ENCODE data around the gene C17orf67.
"Not testable (repeated sequence)": the region's sequence is repeated elsewhere in the genome, so short reads cannot be mapped to it uniquely, and the experiment has no call there.

C17orf67 gene

GRCh38 chr17:56761387-56761786 lies 72.3 kb downstream of the C17orf67 start:
- no peak overlapping the region for H2AFZ ChIP-seq (ENCODE audit: low read depth, low read length, severe bottlenecking)
- no peak overlapping the region for H3K27ac ChIP-seq (ENCODE audit: low read depth, low read length)
- no peaks in the 10 kb centered on the region for H3K9me2 ChIP-seq (replicated peaks; ENCODE audit: insufficient read depth, low read length)
- H3F3A ChIP-seq (ENCODE audit: insufficient read depth) = no peaks in the 10 kb centered on the region
- H3K36me3 ChIP-seq (ENCODE audit: low read length) = no peaks in the 10 kb centered on the region
- no peak overlapping the region for H3K4me2 ChIP-seq (ENCODE audit: low read depth, low read length, poor library complexity, severe bottlenecking)
- no peak overlapping the region for H3K9ac ChIP-seq (ENCODE audit: low read length)
- TF ChIP-seq EZH2phosphoT487 (conservative IDR thresholded peaks at IDR 0.05; ENCODE audit: low read length) (no peak), CTCF (IDR thresholded peaks at IDR 0.05; ENCODE audit: insufficient read depth, low read length, poor library complexity, severe bottlenecking) (no peak)
- H4K20me1 ChIP-seq (ENCODE audit: low read depth, low read length) = no peaks in the 10 kb centered on the region
- H3K27me3 ChIP-seq (ENCODE audit: low read length) = no peaks in the 10 kb centered on the region
- no peaks in the 10 kb centered on the region for H3K9me3 ChIP-seq (ENCODE audit: insufficient read depth, low read length)
- no peak overlapping the region for H3K4me3 ChIP-seq (ENCODE audit: insufficient read depth, low read length, poor library complexity, severe bottlenecking)
- no peaks in the 10 kb centered on the region for H3K79me2 ChIP-seq (ENCODE audit: insufficient read depth, low read length)

- H3K27ac ChIP-seq (ENCODE audit: low read depth, low read length); H3K27me3 ChIP-seq (ENCODE audit: low read length); H3K79me2 ChIP-seq (ENCODE audit: insufficient read depth, low read length); H3K36me3 ChIP-seq (ENCODE audit: low read length); H3K9me2 ChIP-seq (replicated peaks; ENCODE audit: insufficient read depth, low read length); H3K4me2 ChIP-seq (ENCODE audit: low read depth, low read length, poor library complexity, severe bottlenecking); H3F3A ChIP-seq (ENCODE audit: insufficient read depth); H3K4me3 ChIP-seq (ENCODE audit: insufficient read depth, low read length, poor library complexity, severe bottlenecking); H3K9me3 ChIP-seq (ENCODE audit: insufficient read depth, low read length); H4K20me1 ChIP-seq (ENCODE audit: low read depth, low read length); H2AFZ ChIP-seq (ENCODE audit: low read depth, low read length, severe bottlenecking); H3K9ac ChIP-seq (ENCODE audit: low read length): not testable (repeated sequence)
Measured at GRCh38 chr17:56757611-56758010, 76.1 kb downstream of the C17orf67 start.

GRCh38 chr17:56756536-56756935 lies 77.2 kb downstream of the C17orf67 start:
- TF ChIP-seq CTCF (IDR thresholded peaks at IDR 0.05; ENCODE audit: insufficient read depth, low read length, poor library complexity, severe bottlenecking) (no peak), EZH2phosphoT487 (conservative IDR thresholded peaks at IDR 0.05; ENCODE audit: low read length) (no peak)
- no peaks in the 10 kb centered on the region for H3K79me2 ChIP-seq (ENCODE audit: insufficient read depth, low read length)
- H3K27me3 ChIP-seq (ENCODE audit: low read length) = no peaks in the 10 kb centered on the region
- no peak overlapping the region for H3K4me2 ChIP-seq (ENCODE audit: low read depth, low read length, poor library complexity, severe bottlenecking)
- no peak overlapping the region for H3K4me3 ChIP-seq (ENCODE audit: insufficient read depth, low read length, poor library complexity, severe bottlenecking)
- no peaks in the 10 kb centered on the region for H3K9me3 ChIP-seq (ENCODE audit: insufficient read depth, low read length)
- no peaks in the 10 kb centered on the region for H3K9me2 ChIP-seq (replicated peaks; ENCODE audit: insufficient read depth, low read length)
- H3K27ac ChIP-seq (ENCODE audit: low read depth, low read length) = no peak overlapping the region
- H3F3A ChIP-seq (ENCODE audit: insufficient read depth) = no peaks in the 10 kb centered on the region
- no peak overlapping the region for H2AFZ ChIP-seq (ENCODE audit: low read depth, low read length, severe bottlenecking)
- H3K36me3 ChIP-seq (ENCODE audit: low read length) = no peaks in the 10 kb centered on the region
- no peak overlapping the region for H3K9ac ChIP-seq (ENCODE audit: low read length)
- H4K20me1 ChIP-seq (ENCODE audit: low read depth, low read length) = no peaks in the 10 kb centered on the region

- no peaks in the 10 kb centered on the region for H3K36me3 ChIP-seq (ENCODE audit: low read length)
- no peaks in the 10 kb centered on the region for H4K20me1 ChIP-seq (ENCODE audit: low read depth, low read length)
- no peaks in the 10 kb centered on the region for H3K9me2 ChIP-seq (replicated peaks; ENCODE audit: insufficient read depth, low read length)
- H3K4me2 ChIP-seq (ENCODE audit: low read depth, low read length, poor library complexity, severe bottlenecking) = no peak overlapping the region
- no peak overlapping the region for H2AFZ ChIP-seq (ENCODE audit: low read depth, low read length, severe bottlenecking)
- H3F3A ChIP-seq (ENCODE audit: insufficient read depth) = no peaks in the 10 kb centered on the region
- no peak overlapping the region for H3K9ac ChIP-seq (ENCODE audit: low read length)
- no peak for TF ChIP-seq CTCF (IDR thresholded peaks at IDR 0.05; ENCODE audit: insufficient read depth, low read length, poor library complexity, severe bottlenecking)
- TF ChIP-seq EZH2phosphoT487 (conservative IDR thresholded peaks at IDR 0.05; ENCODE audit: low read length) = no peak
- H3K79me2 ChIP-seq (ENCODE audit: insufficient read depth, low read length) = no peaks in the 10 kb centered on the region
- no peak overlapping the region for H3K4me3 ChIP-seq (ENCODE audit: insufficient read depth, low read length, poor library complexity, severe bottlenecking)
- H3K27me3 ChIP-seq (ENCODE audit: low read length) = no peaks in the 10 kb centered on the region
- no peaks in the 10 kb centered on the region for H3K9me3 ChIP-seq (ENCODE audit: insufficient read depth, low read length)
- no peak overlapping the region for H3K27ac ChIP-seq (ENCODE audit: low read depth, low read length)
Measured at GRCh38 chr17:56755310-56755709, 78.4 kb downstream of the C17orf67 start.
